Measurements from ENCODE around the gene HOXD10.

The HOXD10 gene

GRCh38 chr2:176165370-176166050, 48.9 kb downstream of the HOXD10 start:
- no peak for DNase-seq (ENCODE audit: low read depth)

GRCh38 chr2:176166272-176166671, 49.7 kb downstream of the HOXD10 start:
- no peak for DNase-seq (ENCODE audit: low read depth)

- no peak for DNase-seq (ENCODE audit: low read depth)
Measured at GRCh38 chr2:176167398-176167797, 50.8 kb downstream of the HOXD10 start.

GRCh38 chr2:176169181-176169580, 52.6 kb downstream of the HOXD10 start:
- no peak for DNase-seq (ENCODE audit: low read depth)

All from iris pigment epithelial cell (primary cell).